Adipocyte (in vitro differentiated cells): Measurements from ENCODE around the gene CBARP.

Source experiments
- DNase-seq: peaks from one replicate; pipeline ENCODE4 v3.0.0-alpha.2; 2015; ENCODE audit warnings: low read depth
- H3K27me3 ChIP-seq: replicated peaks from 2 replicates; pipeline ENCODE4 v1.7.0; 2013; ENCODE audit warnings: mild to moderate bottlenecking, low read length, moderate library complexity; ENCODE audit not compliant: control insufficient read depth, insufficient read depth
- H3K36me3 ChIP-seq: 2 replicates; pipeline ENCODE4 v1.7.0; 2013; ENCODE audit warnings: low read length, mild to moderate bottlenecking, moderate library complexity; ENCODE audit not compliant: control insufficient read depth, insufficient read depth, severe bottlenecking
- H3K4me1 ChIP-seq: 2 replicates; pipeline ENCODE4 v1.7.0; 2013; ENCODE audit warnings: mild to moderate bottlenecking, low read length, moderate library complexity; ENCODE audit not compliant: control insufficient read depth, insufficient read depth
- H3K4me3 ChIP-seq: 2 replicates; pipeline ENCODE4 v1.7.0; 2013; ENCODE audit warnings: mild to moderate bottlenecking, low read length, moderate library complexity
- H3K9ac ChIP-seq: 2 replicates; pipeline ENCODE4 v1.7.0; 2013; ENCODE audit warnings: mild to moderate bottlenecking, low read length, moderate library complexity
- H3K9me3 ChIP-seq: 2 replicates; pipeline ENCODE4 v1.7.0; 2013; ENCODE audit warnings: mild to moderate bottlenecking, low read length, moderate library complexity; ENCODE audit not compliant: control insufficient read depth

The CBARP gene

DNA sequence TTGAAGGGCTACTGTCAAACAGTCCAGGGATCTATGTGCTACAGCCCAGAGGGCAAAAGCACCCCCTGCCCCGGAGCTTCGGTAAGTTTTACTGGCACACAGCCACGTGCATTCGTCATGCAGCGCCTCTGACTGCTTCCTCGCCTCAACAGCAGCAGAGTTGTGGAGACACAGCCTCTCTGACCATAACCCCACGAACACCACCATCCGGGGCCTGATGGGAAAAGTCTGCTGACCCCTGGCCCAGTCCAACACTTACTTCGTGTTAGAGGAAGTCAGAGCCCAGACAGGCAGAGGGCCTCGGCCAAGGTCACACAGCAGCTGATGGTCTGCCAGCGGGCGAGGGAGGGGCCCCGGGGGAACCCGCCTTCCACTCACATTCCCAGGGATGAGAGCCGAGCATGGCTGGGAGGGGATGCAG is 5.1 kb downstream of the CBARP start:
- H3K4me1 ChIP-seq: peaks cover 13% of the 10 kb centered on the region
- no peak overlapping the region for H3K4me3 ChIP-seq
- peak overlapping the region; percentile 22 for H3K9ac ChIP-seq
- DNase-seq: no peak
- no peaks in the 10 kb centered on the region for H3K36me3 ChIP-seq
- H3K9me3 ChIP-seq: no peaks in the 10 kb centered on the region
- no peaks in the 10 kb centered on the region for H3K27me3 ChIP-seq

DNA sequence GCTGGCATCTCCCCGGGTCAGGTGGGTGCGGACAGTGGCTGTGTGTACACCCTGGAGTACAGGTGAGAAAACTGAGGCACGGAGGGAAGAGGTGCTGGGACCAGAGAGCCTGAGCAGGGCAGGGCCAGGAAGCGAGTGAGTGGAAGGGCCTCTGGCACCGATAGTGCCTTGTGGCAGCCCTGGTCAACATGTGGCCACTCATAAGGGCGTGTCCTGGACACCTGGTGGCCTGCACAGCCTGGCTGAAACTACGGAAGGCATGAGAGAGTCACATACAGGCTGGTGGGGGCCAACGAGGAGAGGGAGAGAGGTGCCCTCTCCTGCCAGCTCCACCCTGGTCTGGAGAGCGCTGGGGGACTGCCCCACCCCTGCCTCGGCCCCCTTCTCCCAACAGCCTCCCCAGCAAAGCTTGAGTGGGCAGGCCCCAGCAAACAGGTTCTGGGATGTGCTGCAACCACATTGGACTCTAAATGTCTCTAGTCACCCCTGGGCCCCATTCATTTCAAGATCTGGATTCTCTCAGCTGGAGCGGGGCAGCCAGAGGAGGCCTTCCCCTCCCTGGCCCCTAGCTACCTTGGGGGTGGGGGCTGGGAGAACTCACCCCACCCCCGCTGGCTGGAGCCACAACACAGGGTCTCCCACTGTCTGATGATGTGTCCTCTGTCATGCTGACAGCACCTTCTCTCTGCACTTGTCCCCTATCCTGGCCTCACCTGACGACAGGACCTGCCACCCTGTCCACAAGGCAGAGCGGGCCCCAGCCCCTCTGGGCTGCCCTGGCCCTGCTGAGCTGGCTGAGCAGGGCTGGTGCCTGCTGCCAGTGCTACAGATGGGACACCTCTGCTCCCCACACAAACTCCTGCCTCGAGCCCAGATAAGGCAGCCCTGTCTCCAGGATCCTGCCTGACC is 5.8 kb downstream of the CBARP start:
- DNase-seq: no peak
- H3K36me3 ChIP-seq: no peaks in the 10 kb centered on the region
- H3K9me3 ChIP-seq: no peaks in the 10 kb centered on the region
- no peak overlapping the region for H3K4me3 ChIP-seq
- no peaks in the 10 kb centered on the region for H3K27me3 ChIP-seq
- H3K4me1 ChIP-seq: peaks cover 13% of the 10 kb centered on the region
- peak overlapping the region; percentile 11 for H3K9ac ChIP-seq

DNA sequence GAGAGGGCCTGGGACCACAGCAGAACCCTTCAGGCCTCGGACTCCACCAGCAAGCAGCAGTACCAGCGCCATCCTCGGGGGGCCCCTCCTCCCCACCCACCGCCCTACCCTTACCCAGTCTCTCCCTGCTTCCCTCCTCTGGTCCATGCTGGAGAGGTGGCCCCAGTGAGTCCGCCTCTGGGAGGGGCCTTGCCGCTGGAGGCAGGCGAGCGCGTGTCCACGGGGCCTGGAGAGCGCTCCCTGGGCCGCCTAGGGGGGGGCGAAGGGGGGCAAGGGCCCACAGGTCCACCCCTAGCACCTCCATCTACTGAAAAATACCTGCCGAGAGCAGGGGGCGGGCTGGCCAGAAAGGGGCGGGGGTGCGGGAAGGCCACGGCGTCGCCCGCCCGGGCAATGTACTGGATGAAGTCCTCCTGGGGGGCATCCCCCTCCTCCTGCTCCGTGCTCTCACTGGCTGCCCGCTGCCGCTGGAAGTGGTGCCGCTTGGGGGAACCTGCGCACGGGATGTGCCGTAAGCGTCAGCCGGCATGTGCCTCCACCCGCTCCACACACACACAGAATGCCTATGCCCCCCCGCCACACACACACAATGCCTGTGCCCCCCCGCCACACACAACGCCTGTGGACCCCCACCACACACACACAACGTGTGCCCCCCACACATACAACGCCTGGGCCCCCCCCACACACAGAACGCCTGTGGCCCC is 6.9 kb downstream of the CBARP start:
- peaks cover 2% of the 10 kb centered on the region for H3K36me3 ChIP-seq
- peaks cover 13% of the 10 kb centered on the region for H3K4me1 ChIP-seq
- no peak for DNase-seq
- no peaks in the 10 kb centered on the region for H3K27me3 ChIP-seq
- H3K4me3 ChIP-seq: no peak overlapping the region
- H3K9me3 ChIP-seq: no peaks in the 10 kb centered on the region
- no peak overlapping the region for H3K9ac ChIP-seq

DNA sequence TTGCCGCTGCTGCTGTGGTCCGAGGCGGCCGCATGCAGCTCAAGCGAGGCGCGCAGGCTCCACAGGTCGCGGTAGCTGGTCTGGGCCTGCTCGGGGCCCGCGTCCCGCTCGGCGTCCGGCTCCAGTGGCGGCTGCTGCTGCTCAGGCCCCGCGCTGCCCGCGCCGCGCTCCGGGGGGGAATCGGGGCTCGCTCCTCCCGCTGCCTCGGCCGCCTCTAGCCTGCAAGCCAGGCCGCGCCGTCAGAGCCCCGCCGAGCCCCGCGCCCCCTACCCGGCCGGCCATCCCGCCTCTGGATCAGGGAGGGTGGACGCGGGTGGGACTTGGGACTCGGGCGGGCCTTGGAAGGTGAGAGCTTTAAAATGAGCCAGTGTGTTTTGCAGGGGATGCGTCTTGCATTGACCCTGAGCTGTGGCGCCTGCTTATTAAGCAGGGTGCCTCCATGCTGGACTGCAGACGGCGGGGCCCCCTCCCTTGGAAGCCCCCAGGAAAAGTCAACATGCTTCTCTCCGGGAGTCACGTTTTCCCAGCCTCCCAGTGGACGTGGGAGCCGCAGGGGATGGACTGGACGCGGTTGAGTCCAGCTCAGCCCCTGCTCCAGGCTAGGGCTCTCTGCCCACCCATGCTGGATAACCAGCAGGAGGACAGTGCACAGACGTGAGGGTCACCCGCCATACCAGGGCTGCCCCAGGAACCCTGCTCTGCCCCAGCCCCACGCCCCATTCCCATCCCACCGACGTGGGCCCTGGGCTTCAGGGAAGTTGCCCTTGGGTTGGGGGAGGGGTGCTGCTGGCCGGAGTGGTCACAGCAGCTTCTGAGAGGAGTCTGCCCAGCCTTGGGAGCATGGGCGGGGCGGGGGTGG is 7.7 kb downstream of the CBARP start:
- no peak overlapping the region for H3K4me3 ChIP-seq
- H3K9ac ChIP-seq: no peak overlapping the region
- DNase-seq: no peak
- peaks cover 13% of the 10 kb centered on the region for H3K4me1 ChIP-seq
- peaks cover 7% of the 10 kb centered on the region for H3K36me3 ChIP-seq
- H3K9me3 ChIP-seq: no peaks in the 10 kb centered on the region
- no peaks in the 10 kb centered on the region for H3K27me3 ChIP-seq

GRCh38 chr19:1229056-1229923 is 8.5 kb downstream of the CBARP start:
- DNase-seq: no peak
- no peaks in the 10 kb centered on the region for H3K9me3 ChIP-seq
- H3K9ac ChIP-seq: no peak overlapping the region
- H3K36me3 ChIP-seq: peaks cover 14% of the 10 kb centered on the region
- peaks cover 13% of the 10 kb centered on the region for H3K4me1 ChIP-seq
- H3K4me3 ChIP-seq: no peak overlapping the region
- no peaks in the 10 kb centered on the region for H3K27me3 ChIP-seq

DNA sequence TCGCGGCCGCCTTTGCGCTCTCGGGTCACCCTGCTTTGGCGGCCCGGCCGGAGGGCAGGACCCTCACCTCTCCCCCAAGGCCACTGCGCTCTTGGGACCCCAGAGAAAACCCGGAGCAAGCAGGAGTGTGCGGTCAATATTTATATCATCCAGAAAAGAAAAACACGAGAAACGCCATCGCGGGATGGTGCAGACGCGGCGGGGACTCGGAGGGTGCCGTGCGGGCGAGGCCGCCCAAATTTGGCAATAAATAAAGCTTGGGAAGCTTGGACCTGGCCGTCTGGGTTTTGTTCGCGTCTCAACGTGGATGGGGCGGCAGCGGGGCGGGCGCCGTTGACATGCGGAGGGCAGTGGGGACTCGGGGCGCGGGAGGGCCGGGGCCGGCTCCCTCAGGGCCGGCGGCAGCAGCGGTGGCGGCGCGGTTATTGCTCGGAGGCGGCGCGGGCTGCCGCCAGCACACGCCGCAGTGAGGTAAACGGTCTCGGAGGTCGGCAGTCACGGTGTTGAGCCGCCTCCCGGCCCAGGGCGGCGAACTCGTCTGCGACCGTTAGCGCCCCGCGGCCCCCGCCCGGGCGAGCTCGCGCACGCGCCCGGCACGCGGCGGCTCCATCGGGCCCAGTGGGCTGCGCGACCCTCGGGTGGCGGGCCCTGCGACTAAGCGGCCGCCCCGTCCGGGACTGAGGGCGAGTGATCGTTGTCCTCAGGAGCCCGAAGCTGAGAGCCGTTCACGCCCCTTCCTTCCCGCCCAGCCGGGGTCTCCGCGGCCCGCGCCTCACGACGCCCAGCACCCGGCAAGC is 9.4 kb downstream of the CBARP start:
- Histone ChIP-seq H3K9me3 (no peaks in the 10 kb centered on the region), H3K4me1 (peaks cover 12% of the 10 kb centered on the region), H3K4me3 (no peak overlapping the region), H3K36me3 (peaks cover 15% of the 10 kb centered on the region), H3K27me3 (no peaks in the 10 kb centered on the region), H3K9ac (no peak overlapping the region)
- DNase-seq: no peak

- H3K36me3 ChIP-seq: peaks cover 21% of the 10 kb centered on the region
- H3K4me3 ChIP-seq: no peak overlapping the region
- no peak overlapping the region for H3K9ac ChIP-seq
- H3K27me3 ChIP-seq: no peaks in the 10 kb centered on the region
- H3K4me1 ChIP-seq: peaks cover 3% of the 10 kb centered on the region
- no peak for DNase-seq
- no peaks in the 10 kb centered on the region for H3K9me3 ChIP-seq
Measured at GRCh38 chr19:1227304-1228054, 10.3 kb downstream of the CBARP start.

- Histone ChIP-seq H3K4me3 (no peak overlapping the region), H3K4me1 (no peaks in the 10 kb centered on the region), H3K9ac (no peak overlapping the region), H3K9me3 (no peaks in the 10 kb centered on the region), H3K36me3 (peaks cover 28% of the 10 kb centered on the region), H3K27me3 (no peaks in the 10 kb centered on the region)
- DNase-seq: no peak
Measured at GRCh38 chr19:1226522-1227303, 11.1 kb downstream of the CBARP start.

- Histone ChIP-seq H3K27me3 (no peaks in the 10 kb centered on the region), H3K36me3 (peaks cover 29% of the 10 kb centered on the region)
Measured at GRCh38 chr19:1226227-1226518, 11.6 kb downstream of the CBARP start.

More at GRCh38 chr19:1226227-1226518, 11.6 kb downstream of the CBARP start:
- no peaks in the 10 kb centered on the region for H3K9me3 ChIP-seq
- no peak for DNase-seq
- no peak overlapping the region for H3K4me3 ChIP-seq
- H3K4me1 ChIP-seq: no peaks in the 10 kb centered on the region
- no peak overlapping the region for H3K9ac ChIP-seq
